VCaP (cell line): ENCODE data around the gene SHLD1.

Experiments
- H3K27ac ChIP-seq: fragments of 450-650 bp; 2 replicates; pipeline ENCODE4 v1.5.1; 2017
- CTCF ChIP-seq: fragments of 450-650 bp; conservative IDR thresholded peaks from 2 replicates; pipeline ENCODE4 v1.5.1; 2017; ENCODE audit warnings: mild to moderate bottlenecking, moderate library complexity

SHLD1 gene

GRCh38 chr20:5863040-5863833 is 113.0 kb downstream of the SHLD1 start:
- H3K27ac ChIP-seq = no peak overlapping the region
- TF ChIP-seq CTCF = no peak

DNA sequence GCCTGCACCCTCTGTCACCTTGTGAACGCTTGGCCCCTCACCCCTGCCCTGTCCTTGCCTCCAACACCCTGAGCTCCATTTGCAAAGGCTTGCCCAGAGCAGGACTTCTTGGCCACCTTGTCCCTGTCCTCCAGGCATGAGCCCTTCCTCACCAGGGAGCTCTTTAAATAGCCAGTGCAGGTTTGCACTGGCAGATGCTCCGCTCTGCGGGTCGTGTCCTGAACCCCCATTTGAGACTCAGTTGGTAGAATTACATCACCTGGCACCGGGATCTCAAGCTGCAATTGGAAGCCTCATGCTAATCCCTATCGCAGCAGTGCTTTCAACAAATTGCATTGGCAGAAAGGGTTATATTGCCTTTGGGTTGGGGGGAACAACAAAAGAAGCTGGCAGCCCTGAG is 114.2 kb downstream of the SHLD1 start:
- no peak for TF ChIP-seq CTCF
- no peak overlapping the region for H3K27ac ChIP-seq

DNA sequence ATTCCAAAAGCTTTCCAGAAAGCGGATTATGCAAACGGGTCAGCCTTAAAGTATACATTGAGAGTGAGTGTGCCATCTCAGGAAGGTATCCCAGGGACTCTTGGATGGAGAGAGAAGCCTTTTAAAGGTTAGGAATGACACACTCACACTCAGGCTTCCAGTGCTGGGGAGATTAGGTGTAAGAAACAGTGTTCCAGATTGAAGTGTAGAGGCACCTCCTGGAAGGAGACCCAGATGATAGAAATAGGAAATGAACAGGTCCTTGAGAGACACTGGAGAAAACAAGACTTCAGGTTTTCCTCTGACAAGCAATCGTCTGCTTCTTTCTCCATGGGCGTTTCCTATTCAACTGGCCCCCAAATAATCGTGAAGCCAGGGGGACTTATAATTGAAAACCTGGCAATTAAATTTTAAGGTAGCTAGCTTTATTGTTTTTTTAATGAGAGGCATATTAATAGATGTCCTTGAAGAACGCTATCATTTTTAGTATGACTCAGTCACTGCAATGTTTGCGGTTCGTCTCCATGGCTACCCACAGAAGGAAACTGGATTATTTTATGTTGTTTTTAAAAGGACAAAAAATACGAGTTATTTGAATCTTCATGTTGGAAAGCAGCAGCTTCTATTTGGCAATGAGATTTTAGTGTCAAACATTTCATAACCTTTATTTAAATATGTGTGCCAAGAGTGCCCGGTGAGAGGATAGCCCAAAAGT is 114.8 kb downstream of the SHLD1 start:
- no peak for TF ChIP-seq CTCF
- H3K27ac ChIP-seq = no peak overlapping the region

DNA sequence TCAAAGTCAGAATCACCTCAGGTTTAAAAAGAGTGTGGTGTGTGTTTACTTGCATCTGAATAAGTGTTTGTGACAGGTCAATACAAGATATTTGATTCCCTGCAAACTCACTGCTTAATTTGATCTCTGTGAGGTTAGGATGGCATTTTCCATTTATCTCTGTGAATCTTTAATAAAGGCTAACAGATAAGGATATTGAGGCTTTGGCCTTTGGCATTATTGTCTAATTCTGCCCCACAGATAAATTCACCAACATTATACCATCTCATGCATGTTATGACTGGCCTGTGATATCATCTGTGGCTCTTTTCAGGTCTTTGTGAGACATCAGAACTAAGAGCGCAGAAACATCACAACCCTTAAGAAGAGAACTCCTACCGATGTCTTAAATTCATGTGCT is 115.4 kb downstream of the SHLD1 start:
- no peak for TF ChIP-seq CTCF
- H3K27ac ChIP-seq = no peak overlapping the region

- H3K27ac ChIP-seq = no peak overlapping the region
- no peak for TF ChIP-seq CTCF
Measured at GRCh38 chr20:5870568-5870981, 120.4 kb downstream of the SHLD1 start.

DNA sequence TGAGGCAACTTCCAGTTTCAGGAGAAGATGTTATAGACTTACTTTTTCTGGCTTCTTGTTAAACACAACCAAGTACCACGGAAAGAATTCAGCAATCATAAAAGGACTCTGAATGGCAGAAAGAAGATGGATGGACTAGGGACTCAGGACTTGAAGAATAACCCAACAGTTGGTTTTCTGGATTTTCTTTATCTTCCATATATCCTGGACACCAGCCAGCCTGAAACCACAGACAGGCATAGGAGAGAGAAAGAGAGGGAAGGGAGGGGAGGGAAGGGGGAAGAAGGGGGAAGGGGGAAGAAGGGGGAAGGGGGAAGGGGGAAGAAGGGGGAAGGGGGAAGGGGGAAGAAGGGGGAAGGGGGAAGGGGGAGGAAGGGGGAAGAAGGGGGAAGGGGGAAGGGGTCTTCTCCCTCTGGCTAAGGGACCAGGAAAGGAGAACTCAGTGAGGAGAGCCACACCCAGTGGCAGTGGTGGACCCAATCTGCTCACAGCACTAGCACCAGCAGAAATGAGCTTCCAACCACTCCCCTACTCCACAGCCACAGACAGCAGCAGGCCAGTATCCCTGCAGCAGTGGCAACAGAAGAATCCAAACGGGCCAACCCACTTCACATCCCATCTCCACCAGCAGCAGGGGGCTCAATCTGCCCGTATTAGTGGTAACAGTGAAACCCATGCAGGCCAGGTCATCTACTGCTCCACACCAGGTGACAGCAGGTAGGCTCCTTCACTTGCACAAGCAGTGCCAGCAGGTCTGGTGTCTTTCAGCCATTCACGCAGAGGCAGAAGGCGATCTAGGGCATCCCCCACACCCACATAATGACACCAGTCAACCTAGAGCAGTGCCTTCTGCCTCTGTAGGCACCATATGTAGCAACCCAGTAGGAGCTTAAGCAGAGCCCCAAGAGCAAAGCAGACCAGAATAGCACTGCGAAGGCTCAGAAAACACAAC is 121.5 kb downstream of the SHLD1 start:
- TF ChIP-seq CTCF = no peak
- H3K27ac ChIP-seq = no peak overlapping the region

GRCh38 chr20:5877128-5877527 is 126.9 kb downstream of the SHLD1 start:
- no peak overlapping the region for H3K27ac ChIP-seq
- no peak for TF ChIP-seq CTCF
